Putamen (tissue), 1 donor: ENCODE data around the gene PSEN1.
A peak's percentile ranks its signal among the peaks of the same experiment; 100 is the strongest.
"Not testable (repeated sequence)": the region's sequence is repeated elsewhere in the genome, so short reads cannot be mapped to it uniquely, and the experiment has no call there.

ENCODE experiments used
- DNase-seq: peaks from one replicate; pipeline ENCODE4 v3.0.0-alpha.2; 2016; ENCODE audit warnings: low spot score

PSEN1 gene

GRCh38 chr14:73166399-73166798, 30.1 kb downstream of the PSEN1 start:
- no peak for DNase-seq

DNA sequence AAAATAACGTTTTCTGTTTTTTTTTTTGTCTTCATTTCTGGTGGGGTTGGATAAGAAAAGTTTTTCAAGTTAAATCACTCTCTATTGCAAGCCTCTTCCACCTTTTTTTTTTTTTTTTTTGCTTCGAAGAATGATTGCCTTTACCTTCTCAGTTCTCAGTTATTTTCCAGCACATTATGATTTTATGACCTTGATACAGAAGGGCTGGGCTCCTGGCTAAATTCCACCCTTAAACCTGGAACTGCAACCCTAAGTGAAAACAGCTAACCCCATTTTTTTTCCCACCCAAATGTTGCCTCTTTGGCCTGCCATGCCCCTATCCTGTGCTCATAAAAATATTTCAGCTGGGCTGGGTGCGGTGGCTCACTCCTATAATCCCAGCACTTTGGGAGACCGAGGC, 31.4 kb downstream of the PSEN1 start:
- no peak for DNase-seq

DNA sequence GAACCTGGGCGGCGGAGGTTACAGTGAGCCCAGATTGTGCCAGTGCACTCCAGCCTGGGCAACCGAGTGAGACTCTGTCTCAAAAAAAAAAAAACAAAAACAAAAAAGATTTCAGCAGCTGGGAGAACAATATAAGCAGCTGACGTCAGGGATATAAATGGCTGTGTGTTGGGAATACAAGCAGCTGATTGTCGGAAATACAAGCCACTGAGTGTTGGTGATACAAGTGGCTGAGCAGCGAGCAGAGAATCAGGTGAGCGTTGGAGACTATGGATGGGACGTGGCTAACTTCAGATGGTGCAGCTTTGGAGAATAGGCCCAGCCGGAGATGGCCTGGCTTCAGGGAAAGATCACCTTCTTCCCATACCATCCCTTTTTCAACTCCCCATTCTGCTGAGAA, 32.0 kb downstream of the PSEN1 start:
- DNase-seq: peak; percentile 88

DNA sequence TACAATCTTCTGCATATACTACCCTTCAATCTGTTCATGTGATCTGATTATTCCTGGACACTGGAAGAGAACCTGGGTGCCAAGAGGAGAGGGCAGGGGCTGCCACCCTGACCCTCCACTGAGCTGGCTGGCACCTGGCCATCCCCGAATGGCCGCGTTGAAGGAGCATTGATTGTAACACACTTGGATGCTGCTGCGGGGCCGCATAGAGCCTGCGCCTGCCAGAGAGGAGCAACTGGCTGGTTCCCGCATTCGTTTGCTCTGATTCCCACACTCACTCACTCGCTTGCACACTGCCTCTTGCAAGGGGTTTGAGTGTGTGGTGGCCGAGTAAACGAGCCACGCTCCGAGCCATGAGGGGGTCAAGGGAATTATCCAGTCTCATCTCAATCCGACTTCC, 32.4 kb downstream of the PSEN1 start:
- peak; percentile 44 for DNase-seq

- not testable (repeated sequence) for DNase-seq
Observed at GRCh38 chr14:73169855-73170254, 33.5 kb downstream of the PSEN1 start.

GRCh38 chr14:73170686-73171085, 34.4 kb downstream of the PSEN1 start:
- no peak for DNase-seq

DNA sequence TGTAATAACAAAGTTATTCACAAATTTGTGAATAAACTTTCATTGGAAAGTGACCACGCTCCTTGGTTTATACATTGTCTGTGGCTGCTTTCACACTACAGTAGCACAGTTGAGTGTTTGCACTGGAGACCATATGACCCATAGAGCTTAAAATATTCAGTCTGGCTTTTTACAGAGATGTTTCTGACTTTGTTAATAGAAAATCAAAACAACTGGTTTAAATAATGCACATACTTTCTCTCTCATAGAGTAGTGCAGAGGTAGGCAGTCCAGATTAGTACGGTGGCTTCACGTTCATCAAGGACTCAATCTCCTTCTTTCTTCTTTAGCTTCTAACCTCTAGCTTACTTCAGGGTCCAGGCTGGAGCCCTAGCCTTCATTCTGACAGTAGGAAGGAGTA, 36.2 kb downstream of the PSEN1 start:
- DNase-seq: no peak

GRCh38 chr14:73173092-73173735, 36.9 kb downstream of the PSEN1 start:
- peak; percentile 69 for DNase-seq

DNA sequence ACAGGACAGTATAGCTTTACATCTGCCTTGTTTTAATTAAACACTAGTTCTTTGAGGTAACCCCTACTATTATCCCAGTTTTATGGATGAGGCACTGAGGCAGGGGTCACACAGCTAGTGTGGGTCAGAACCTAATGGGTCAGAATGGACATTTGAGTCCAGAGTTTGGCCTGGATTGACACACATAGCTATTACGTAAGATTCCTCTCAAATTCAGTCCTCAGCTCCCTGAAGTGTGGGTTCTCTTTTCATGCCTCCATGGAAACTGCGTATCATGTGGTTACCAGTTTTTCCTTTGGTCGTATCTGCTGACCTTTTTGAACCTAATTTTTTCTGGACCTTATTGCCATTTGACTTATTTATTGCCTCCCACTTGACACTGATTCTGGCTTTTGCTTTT, 40.4 kb downstream of the PSEN1 start:
- no peak for DNase-seq

- DNase-seq: no peak
Observed at GRCh38 chr14:73180385-73180805, 44.1 kb downstream of the PSEN1 start.

DNA sequence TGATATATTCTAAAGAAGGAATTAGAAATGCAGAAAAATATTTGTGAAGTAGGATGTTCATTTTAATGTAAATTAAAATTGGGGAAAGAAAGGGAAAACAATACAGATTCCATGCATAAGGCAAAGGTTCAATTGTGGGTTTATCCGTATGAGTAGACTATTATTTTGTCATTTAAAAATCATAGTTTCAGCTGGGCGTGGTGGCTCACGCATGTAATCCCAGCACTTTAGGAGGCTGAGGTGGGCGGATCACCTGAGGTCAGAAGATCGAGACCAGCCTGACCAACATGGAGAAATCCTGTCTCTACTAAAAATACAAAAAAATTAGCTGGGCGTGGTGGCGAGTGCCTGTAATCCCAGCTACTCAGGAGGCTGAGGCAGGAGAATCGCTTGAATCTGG, 44.7 kb downstream of the PSEN1 start:
- DNase-seq: not testable (repeated sequence)

DNA sequence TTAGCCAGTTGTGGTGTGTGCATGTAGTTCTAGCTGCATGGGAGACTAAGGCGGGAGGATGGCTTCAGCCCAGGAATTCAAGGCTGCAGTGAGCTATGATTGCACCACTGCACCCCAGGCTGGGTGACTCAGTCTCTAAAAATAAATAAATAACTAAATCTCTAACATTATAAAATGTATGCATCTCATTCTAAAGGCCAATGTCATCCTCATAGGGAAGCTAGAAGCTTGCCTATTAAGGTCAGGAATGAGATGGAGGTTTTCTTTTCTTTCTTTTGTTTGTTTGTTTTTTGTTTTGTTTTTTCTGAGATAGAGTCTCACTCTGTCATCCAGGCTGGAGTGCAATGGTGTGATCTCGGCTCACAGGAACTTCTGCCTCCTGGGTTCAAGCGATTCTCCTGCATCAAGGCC, 52.2 kb downstream of the PSEN1 start:
- DNase-seq: no peak

DNA sequence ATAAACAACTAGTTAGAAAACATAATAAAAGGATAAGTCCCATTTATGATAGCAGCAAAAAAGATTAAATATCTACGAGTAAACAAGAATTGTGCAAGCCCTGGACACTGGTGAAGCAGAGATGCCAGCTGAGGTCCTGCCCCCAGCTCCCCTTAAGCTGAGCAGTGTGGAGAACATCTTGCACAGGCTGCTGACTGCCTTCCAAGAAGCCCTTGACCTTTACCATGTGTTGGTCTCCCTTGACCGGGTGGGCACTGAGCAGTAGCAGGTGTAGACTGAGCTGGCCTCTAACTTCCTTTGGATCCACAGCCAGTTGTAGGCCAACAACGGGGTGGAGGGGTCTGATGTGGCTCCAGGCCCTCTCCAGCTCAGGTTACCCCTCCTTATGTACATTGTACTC, 53.3 kb downstream of the PSEN1 start:
- no peak for DNase-seq

GRCh38 chr14:73191441-73191840, 55.1 kb downstream of the PSEN1 start:
- no peak for DNase-seq

DNA sequence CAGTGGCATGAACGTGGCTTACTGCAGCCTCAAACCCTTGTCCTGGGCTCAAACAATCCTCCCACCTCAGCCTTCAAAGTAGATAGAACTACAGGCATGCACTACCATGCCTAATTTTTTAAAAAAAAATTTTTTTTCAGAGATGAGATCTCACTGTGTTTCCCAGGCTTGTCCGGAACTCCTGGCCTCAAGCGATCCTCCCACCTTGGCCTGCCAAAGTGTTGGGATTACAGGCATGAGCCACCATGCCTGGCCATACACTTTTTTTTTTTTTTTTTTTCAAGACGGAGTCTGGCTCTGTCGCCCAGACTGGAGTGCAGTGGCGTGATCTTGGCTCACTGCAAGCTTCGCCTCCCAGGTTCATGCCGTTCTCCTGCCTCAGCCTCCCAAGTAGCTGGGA, 58.0 kb downstream of the PSEN1 start:
- not testable (repeated sequence) for DNase-seq

GRCh38 chr14:73198253-73198652, 61.9 kb downstream of the PSEN1 start:
- no peak for DNase-seq

GRCh38 chr14:73203527-73203926, 67.2 kb downstream of the PSEN1 start:
- DNase-seq: no peak

DNA sequence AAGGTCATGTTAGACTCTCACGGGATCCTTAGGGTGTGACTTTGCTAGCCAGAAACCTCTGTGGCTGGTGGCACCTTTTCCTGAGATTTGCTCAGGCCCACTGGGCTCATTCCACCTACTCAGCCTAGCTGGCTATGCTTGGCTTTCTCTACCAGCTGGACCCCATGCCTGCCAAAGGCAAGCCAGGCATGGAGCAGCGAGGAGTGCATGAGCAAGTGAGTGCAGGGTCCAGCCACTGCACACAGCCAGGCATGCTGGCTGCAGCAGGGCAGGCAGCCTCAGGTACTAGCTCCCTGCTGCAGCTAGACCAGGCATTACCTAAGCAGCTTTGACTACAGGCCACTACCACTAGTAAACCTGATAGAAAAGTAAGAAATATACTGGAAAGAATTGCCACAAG, 71.3 kb downstream of the PSEN1 start:
- DNase-seq: no peak

GRCh38 chr14:73208390-73208789, 72.1 kb downstream of the PSEN1 start:
- DNase-seq: no peak

- DNase-seq: no peak
Observed at GRCh38 chr14:73208846-73209245, 72.5 kb downstream of the PSEN1 start.

DNA sequence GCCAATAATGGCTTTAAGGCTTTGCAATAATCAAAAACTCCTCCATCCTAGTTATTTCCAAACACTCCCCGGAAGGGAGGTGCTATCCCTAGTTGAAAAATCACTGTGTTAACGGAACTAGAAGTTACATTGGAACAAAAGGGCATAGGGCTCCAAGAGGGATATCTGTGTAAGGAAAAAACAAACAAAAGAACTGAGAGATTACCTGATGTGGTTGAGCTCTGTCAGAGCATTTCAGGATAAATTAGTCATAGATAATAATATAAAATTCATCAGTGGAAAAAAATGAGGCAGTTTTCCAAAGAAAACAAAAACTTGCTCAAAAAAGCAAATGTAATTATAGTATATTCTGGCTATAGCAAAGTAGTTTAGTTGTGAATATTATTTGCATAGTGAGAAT, 73.6 kb downstream of the PSEN1 start:
- DNase-seq: no peak

GRCh38 chr14:73211251-73212040, 75.1 kb downstream of the PSEN1 start:
- DNase-seq: no peak

- no peak for DNase-seq
Observed at GRCh38 chr14:73216030-73216429, 79.7 kb downstream of the PSEN1 start.

- no peak for DNase-seq
Observed at GRCh38 chr14:73217411-73217810, 81.1 kb downstream of the PSEN1 start.
